Stimulated activated CD4-positive, alpha-beta T cell treated with anti-CD3 and anti-CD28 coated beads, Interleukin-2, amount 100 ng/mL, for 24 hours (primary cell): Measurements from ENCODE around the gene GARIN3.
"Not testable (repeated sequence)": the region's sequence is repeated elsewhere in the genome, so short reads cannot be mapped to it uniquely, and the experiment has no call there.

ENCODE experiments used
- DNase-seq, 2 donors: peaks; one replicate each; pipeline ENCODE4 v3.0.0-alpha.2; 2020

GARIN3 gene

GRCh38 chr5:157166214-157167213, at the start of gene GARIN3:
Gene GARIN3, minus strand, starts transcription at chr5:157166264. Its CDS starts 96 bp downstream, at chr5:157166168.
- DNase-seq: no peak

GRCh38 chr5:157215514-157216167, 49.6 kb upstream of the GARIN3 start:
- no peak for DNase-seq

- no peak for DNase-seq
Observed at GRCh38 chr5:157214861-157215513, 48.9 kb upstream of the GARIN3 start.

GRCh38 chr5:157214415-157214814, 48.4 kb upstream of the GARIN3 start:
- DNase-seq: no peak

DNA sequence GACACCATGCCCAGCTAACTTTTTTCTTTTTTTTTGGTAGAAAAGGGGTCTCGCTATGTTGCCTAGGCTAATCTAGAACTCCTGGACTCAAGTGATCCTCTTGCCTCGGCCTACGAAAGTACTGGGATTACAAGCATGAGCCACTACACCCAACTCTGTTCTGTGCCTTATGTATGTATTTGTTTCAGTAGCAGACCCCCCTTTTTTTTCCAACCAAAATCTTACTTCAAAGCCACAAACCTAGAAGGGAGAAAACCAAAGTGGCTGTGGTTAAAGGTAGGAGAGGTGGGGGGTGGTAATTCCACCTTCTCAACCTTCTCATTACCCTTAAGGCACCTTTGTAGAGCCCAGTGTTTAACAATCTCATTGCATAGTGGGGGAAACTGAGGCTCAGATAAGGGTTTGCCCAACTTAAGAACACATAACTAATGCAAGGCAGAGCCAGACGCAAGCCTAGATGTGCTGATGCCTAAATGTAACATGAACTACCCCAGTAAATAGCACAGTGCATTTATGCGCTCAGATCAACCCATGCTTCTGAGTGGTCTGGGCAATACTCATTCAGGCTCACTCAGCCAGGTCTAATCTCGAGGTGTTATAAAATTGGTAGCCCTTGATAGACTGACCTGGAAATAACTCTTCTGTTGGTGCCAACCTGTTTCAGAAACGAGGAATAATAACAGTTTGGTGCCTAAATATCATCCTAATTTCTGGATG, 47.6 kb upstream of the GARIN3 start:
- DNase-seq: no peak

DNA sequence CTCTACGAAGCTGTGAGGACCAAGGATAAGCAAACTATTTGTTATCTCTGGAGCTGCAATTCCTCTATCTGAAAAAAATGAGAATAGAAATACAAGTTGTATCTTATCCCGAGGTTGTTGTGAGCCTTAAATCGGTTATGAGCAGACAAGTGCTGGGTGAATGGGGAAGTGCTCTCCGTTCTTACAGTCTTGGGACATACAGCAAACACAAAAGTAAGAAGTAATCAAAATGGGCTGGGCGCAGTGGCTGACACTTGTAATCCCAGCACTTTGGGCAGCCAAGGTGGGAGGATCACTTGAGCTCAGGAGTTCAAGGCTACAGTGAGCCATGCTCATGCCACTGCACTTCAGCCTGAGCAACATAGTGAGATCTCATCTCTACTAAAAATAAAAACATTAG, 46.2 kb upstream of the GARIN3 start:
- DNase-seq: no peak

DNA sequence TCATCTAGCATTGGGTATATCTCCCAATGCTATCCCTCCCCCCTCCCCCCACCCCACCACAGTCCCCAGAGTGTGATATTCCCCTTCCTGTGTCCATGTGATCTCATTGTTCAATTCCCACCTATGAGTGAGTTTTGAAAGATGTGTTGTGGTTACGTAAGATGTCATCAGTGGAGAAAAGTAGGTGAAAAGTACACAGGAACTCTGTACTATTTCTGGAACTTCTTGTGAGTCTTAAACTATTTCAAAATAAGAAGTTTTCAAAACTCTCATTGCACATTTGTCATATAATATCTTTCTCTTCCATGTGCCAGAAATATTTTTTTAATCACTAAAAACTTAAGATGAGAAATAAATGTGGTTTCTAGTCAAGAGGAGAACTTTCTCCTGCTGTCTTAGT, 44.6 kb upstream of the GARIN3 start:
- not testable (repeated sequence) for DNase-seq

DNA sequence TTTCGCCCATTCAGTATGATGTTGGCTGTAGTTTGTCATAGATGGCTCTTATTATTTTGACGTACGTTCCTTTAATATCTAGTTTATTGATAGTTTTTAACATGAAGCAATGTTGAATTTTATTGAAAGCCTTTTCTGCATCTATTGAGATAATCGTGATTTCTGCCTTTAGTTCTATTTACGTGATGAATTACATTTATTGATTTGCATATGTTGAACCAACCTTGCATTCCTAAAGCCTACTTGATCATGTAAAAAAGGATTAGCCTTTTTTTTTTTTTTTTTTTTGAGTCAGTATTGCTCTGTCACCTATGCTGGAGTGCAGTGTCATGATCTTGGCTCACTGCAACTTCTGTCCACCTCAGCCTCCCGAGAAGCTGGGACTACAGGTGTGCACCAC, 39.6 kb upstream of the GARIN3 start:
- DNase-seq: no peak

- DNase-seq: no peak
Observed at GRCh38 chr5:157204765-157205164, 38.7 kb upstream of the GARIN3 start.

DNA sequence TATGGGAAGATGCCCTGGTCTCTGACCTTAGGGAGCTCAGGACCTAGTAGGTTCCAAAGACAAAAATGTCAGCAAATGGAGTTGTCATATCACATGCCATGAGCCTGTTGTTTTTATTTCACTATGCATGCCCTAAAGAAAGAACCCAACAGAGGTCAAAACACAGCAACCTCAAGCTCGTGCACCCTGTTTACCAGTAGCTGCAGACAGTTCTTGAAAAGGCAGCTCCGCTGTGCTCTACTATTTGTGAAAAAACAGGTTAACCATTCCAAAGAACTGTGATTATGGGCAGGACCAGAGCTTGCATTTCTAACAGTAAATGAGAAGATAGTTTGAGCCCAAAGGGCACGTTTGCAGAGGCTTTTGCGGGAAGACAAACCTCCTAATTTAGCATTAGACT, 37.4 kb upstream of the GARIN3 start:
- no peak for DNase-seq

- no peak for DNase-seq
Observed at GRCh38 chr5:157201857-157202256, 35.8 kb upstream of the GARIN3 start.

- peak; percentile 62 to 66 for DNase-seq
Observed at GRCh38 chr5:157198277-157198986, 32.4 kb upstream of the GARIN3 start.

DNA sequence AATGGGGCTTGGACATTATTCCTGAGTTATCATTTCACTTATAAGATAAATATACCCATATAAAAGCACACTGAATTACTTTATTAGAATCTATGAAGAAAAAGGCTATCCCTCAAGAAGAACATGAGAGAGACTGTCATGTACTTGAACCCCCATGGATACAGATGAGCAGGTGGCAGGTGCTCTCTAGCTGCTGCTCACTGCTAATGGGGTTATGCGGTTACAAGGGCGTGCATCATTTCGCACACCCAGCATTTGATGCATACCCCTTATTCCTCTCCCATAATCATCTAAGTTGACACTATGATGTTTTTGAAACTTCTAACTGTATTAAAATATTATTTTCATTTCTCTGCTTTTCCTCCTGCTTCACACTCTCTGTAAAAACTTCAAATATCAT, 31.0 kb upstream of the GARIN3 start:
- no peak for DNase-seq

- DNase-seq: no peak
Observed at GRCh38 chr5:157196045-157196444, 30.0 kb upstream of the GARIN3 start.

DNA sequence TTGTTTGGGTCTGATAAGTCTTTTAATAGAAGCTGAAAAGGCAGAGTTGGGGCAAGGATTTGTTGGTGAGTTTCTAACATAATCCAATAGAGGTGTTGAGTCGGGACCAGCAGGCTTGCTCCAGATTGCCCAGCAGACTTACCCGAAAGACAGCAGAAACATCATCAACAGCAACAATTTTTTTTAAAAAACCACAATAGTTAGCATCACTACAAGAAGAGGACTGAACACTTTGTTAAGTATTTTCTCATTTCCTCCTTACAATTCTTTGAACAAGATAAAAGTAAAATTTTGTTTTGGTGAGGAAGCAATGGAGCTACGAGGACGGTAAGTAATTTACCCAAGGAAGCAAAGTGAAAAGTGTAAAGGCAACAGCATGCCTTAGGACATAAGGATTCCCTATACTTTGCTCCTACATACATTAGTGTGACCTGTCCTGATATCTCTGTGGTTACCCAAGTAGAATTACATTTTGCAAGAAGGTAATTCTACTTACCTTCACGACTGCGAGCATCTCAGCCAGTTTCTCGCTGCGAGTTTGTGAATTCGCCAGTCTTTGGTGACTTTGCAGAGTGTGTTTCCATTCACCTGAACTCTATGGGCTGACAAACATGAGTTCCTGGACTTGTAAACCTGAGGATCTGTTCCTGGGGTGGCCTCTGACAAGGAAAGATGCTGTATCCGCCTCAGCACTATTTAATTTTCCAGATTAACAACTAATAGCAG, 27.8 kb upstream of the GARIN3 start:
- no peak for DNase-seq

DNA sequence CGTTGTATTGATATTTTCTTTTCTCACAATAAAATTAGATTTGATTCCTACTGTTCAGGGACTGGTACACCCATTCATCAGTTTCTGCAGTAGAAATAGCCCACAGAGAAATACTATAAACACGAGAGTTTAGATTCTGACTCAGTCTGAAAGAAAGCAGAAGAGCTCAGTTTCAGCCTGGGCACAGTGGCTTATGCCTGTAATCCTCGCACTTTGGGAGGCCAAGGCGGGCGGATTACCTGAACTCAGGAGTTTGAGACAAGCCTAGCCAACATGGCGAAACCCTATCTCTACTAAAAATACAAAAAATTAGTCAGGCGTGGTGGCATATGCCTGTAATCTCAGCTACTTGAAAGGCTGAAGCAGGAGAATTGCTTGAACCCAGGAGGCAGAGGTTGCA, 23.2 kb upstream of the GARIN3 start:
- peak; percentile 58 to 62 for DNase-seq

DNA sequence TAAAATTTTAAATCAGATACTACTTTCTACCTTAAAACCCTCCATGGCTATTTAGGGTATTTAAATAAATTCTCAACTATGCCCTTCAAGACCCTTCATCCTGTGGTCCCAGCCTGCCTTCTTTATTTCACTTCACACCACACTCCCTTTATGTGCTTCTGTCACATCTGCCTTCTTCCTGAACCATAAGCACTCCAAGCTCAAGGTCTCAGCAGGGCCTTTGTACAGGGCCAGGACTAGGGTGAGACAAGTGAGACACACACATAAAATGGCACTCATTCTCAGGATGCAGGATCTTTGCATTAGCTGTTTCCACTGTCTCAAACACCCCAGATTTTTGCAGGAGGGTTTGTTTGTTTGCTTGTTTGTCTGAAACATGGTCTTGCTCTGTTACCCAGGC, 22.2 kb upstream of the GARIN3 start:
- no peak for DNase-seq

DNA sequence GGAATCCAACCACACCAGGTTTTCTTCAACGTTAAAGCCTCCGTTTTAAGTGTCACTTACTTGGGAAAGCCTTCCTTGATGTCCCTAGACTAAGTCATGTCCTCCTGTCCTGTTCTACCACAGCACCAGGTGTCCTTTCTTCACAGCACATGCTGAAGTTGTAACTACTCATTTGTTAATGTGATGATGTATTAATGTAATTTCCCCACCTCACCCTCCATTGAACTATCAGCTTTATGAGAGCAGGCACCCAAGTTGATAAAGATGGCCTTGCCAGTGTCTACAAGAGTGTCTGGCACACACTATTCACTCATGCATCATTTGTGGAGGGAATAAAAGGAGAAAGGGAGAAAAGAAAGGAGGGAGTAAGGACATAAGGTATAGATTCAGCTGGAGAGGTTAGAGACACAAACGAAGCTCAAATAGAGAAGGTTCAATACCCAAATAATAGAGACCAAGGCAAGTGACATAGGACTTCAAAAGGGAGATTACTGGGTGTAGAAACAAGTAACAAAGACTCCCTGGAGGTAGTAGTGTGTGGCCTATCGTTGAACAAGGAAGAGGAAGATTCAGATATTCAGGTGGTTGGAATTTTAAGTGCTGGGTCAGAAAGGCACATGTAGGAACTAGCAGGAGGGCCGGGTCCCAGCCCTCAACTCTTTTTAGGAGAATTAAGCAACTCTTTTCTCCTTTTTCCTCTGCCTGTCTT, 21.1 kb upstream of the GARIN3 start:
- DNase-seq: no peak

DNA sequence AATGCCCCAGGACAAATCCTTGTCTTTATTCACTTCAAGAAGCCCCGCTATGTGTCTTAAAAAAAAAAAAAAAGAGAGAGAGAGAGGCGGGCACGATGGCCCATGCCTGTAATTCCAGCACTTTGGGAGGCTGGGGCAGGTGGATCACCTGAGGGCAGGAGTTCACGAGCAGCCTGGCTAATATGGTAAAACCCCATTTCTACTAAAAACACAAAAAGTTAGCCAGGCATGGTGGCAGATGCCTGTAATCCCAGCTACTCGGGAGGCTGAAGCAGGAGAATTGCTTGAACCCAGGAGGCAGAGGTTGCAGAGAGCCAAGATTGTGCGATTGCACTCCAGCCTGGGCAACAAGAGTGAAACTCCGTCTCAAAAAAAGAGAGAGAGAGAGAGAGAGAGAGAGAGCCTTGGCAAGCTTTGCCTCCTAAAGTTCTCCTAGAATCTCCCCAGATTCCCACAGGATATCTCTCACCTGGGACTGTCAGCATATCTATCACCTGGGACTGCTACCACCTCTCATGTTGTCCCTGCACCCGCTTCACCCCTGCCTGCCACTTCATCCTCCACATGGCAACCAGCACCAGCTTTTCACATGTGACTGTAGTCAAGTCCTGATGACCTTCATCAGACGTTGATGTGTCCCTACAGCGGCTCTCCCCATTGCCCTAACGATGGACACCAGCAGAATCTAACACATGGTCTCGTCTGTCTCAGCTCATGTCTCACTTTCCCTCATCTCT, 20.4 kb upstream of the GARIN3 start:
- DNase-seq: no peak

DNA sequence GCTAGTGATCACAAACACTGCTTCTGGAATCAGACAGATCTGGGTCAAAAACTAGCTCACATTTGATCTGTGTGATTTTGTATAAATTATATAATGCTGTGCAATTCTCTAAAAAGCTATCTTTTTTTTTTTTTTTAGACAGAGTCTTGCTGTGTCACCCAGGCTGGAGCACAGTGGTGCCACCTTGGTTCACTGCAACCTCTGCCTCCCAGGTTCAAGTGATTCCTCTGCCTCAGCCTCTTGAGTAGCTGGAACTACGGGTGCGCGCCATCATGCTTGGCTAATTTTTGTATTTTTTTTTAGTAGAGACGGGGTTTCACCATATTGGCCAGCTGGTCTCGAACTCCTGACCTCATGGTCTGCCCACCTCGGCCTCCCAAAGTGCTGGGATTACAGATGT, 19.1 kb upstream of the GARIN3 start:
- not testable (repeated sequence) for DNase-seq
